ENCODE data around the gene PATJ. TPM values are rescaled to one million over a fixed set of nuclear protein-coding genes. Genes with fewer than 3 reads are reported as not detected.

The PATJ gene
- total and polyA plus RNA-seq, 7 experiments from 2014 or later = 13.4 to 64.5 (median 33.3) TPM

DNA sequence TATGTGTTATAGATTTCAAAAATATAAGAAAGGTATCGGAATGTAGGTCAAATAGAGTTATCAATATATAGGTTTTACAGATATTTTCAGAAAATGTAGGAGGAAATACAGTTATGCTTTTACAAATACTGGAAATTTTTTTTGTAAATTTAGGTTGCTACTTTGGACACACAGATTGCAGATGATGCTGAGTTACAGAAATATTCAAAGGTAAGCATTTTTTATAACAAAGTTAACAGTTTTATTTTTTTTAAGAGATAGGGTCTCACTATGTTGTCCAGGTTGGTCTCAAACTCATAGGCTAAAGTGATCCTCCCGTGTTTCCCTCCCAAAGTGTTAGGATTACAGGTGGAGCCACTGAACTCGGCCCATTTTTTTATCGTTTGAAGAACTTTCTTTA, 66.0 kb downstream of the PATJ start:
- Histone ChIP-seq H3K27me3 (ENCODE audit: control insufficient read depth in 2 of 2, insufficient read depth in 2 of 2, low read length in 2 of 2) (no peaks in the 10 kb centered on the region), H3K27ac (ENCODE audit: low read depth, low read length) (no peak overlapping the region), H3K36me3 (ENCODE audit: control insufficient read depth in 2 of 3, insufficient read depth in 3 of 3, low read length in 3 of 3) (peaks cover 4 to 16% (median 5%) of the 10 kb centered on the region in 3 experiments), H3K4me1 (ENCODE audit: control insufficient read depth in 2 of 2, insufficient read depth in 2 of 2, low read length in 2 of 2) (no peaks in the 10 kb centered on the region), H3K4me3 (ENCODE audit: low read length) (no peak overlapping the region), H3K9me3 (ENCODE audit: control insufficient read depth in 2 of 3, low read length in 3 of 3) (no peaks in the 10 kb centered on the region)
- no peak for ATAC-seq
- Mint-ChIP-seq H3K27ac (no peak overlapping the region), H3K4me3 (no peak overlapping the region), H3K36me3 (peaks cover 0 to 45% (median 34%) of the 10 kb centered on the region in 5 donors), H3K4me1 (no peaks in the 10 kb centered on the region), H3K27me3 (no peaks in the 10 kb centered on the region), H3K9me3 (no peaks in the 10 kb centered on the region)
- ChIA-PET CTCF (no interaction called here), POLR2A (no interaction called here)
- DNase-seq = no peak
- intact Hi-C loops (cut with micrococcal nuclease) = no loop called here

DNA sequence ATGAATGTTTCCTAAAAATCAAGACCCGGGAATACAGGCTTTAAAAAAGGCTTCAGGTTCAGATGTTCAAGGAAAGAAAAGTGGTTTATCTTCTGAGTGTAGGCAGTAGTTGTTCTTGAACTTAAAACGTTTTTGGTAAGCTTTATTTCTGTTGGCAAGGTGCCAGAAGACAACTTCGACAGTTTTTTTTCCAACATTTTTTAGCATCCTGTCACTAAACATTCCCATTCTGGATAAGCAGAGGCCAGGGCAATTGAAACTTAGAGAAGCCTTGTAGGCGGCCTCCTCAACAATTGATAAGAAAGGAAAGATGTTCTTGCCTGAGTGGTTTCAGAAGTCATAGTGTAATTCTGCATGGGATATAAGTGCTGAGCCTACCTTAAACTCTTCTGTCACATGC, 66.7 kb downstream of the PATJ start:
- no peaks in the 10 kb centered on the region for H3K9me3 ChIP-seq (ENCODE audit: control insufficient read depth in 2 of 3, low read length in 3 of 3)
- Mint-ChIP-seq H3K9me3 (no peaks in the 10 kb centered on the region), H3K4me3 (no peak overlapping the region), H3K27me3 (no peaks in the 10 kb centered on the region), H3K36me3 (peaks cover 0 to 48% (median 36%) of the 10 kb centered on the region in 5 donors), H3K4me1 (peaks cover 0 to 2% (median 0%) of the 10 kb centered on the region in 7 donors), H3K27ac (no peak overlapping the region)
- H3K27me3 ChIP-seq (ENCODE audit: control insufficient read depth in 2 of 2, insufficient read depth in 2 of 2, low read length in 2 of 2) = no peaks in the 10 kb centered on the region
- H3K27ac ChIP-seq (ENCODE audit: low read depth, low read length) = no peak overlapping the region
- H3K4me3 ChIP-seq (ENCODE audit: low read length) = no peak overlapping the region
- intact Hi-C loops (cut with micrococcal nuclease) = no loop called here
- no peaks in the 10 kb centered on the region for H3K4me1 ChIP-seq (ENCODE audit: control insufficient read depth in 2 of 2, insufficient read depth in 2 of 2, low read length in 2 of 2)
- ATAC-seq (no peak), DNase-seq (no peak)
- peaks cover 4 to 16% (median 5%) of the 10 kb centered on the region in 3 experiments for H3K36me3 ChIP-seq (ENCODE audit: control insufficient read depth in 2 of 3, insufficient read depth in 3 of 3, low read length in 3 of 3)
- POLR2A ChIA-PET = no interaction called here
- CTCF ChIA-PET = interaction anchor here (0.7 kb wide), 1 partner anchor 18 kb away, joined by 3 read pairs; no protein-coding TSS in a partner anchor

DNA sequence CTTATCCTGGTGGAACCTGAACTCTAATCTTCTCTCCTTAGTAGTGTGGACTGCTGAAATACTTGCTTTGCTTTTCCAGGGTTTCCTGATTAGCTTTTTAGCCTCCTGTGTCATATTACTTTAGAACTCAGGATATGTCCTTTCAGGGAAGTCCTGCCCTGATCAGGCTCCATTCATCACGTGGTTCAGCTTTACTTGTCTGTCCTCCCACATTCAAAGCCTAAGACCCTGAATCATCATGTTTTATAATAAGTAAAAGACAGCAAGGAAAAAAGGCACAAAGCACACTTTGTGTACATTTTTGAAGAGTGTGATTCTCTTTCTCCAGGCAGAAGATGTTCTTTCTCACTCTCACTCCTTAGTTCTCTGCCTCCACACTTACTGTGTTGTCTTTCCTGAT, 70.6 kb downstream of the PATJ start:
- Mint-ChIP-seq H3K4me1 (peaks cover 0 to 2% (median 0%) of the 10 kb centered on the region in 7 donors), H3K4me3 (no peak overlapping the region), H3K9me3 (no peaks in the 10 kb centered on the region), H3K36me3 (peaks cover 0 to 40% (median 25%) of the 10 kb centered on the region in 5 donors), H3K27me3 (no peaks in the 10 kb centered on the region), H3K27ac (no peak overlapping the region)
- intact Hi-C loops (cut with micrococcal nuclease) = no loop called here
- ChIA-PET CTCF (interaction anchor here (0.7 kb wide), 1 partner anchor 804 kb away, joined by 3 read pairs; no protein-coding TSS in a partner anchor), POLR2A (no interaction called here)
- Histone ChIP-seq H3K4me3 (ENCODE audit: low read length) (no peak overlapping the region), H3K9me3 (ENCODE audit: control insufficient read depth in 2 of 3, low read length in 3 of 3) (no peaks in the 10 kb centered on the region), H3K27ac (ENCODE audit: low read depth, low read length) (no peak overlapping the region), H3K36me3 (ENCODE audit: control insufficient read depth in 2 of 3, insufficient read depth in 3 of 3, low read length in 3 of 3) (peaks cover 0 to 8% (median 2%) of the 10 kb centered on the region in 3 experiments), H3K4me1 (ENCODE audit: control insufficient read depth in 2 of 2, insufficient read depth in 2 of 2, low read length in 2 of 2) (no peaks in the 10 kb centered on the region), H3K27me3 (ENCODE audit: control insufficient read depth in 2 of 2, insufficient read depth in 2 of 2, low read length in 2 of 2) (no peaks in the 10 kb centered on the region)
- ATAC-seq (no peak), DNase-seq (no peak)

DNA sequence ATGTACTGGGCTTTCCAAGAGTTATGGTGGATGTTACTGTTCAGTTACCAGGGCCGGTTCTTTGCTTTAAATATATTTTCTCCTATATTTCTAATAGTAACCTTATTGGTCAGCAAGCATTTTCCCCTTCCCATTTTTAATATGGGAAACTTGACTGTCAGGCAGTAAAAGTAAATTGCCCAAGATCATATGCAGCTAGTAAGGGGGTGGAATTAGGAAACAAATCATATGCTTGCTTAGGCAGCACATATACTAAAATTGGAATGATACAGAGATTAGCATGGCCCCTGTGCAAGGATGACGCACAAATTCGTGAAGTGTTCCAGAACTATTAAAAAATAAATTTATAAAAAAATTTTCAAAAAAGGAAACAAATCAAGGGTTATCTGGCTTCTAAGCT, 73.9 kb downstream of the PATJ start:
- ATAC-seq = no peak
- POLR2A ChIA-PET = no interaction called here
- Histone ChIP-seq H3K27ac (ENCODE audit: low read depth, low read length) (no peak overlapping the region), H3K36me3 (ENCODE audit: control insufficient read depth in 2 of 3, insufficient read depth in 3 of 3, low read length in 3 of 3) (peaks cover 0 to 7% (median 4%) of the 10 kb centered on the region in 3 experiments), H3K9me3 (ENCODE audit: control insufficient read depth in 2 of 3, low read length in 3 of 3) (no peaks in the 10 kb centered on the region), H3K4me1 (ENCODE audit: control insufficient read depth in 2 of 2, insufficient read depth in 2 of 2, low read length in 2 of 2) (no peaks in the 10 kb centered on the region), H3K27me3 (ENCODE audit: control insufficient read depth in 2 of 2, insufficient read depth in 2 of 2, low read length in 2 of 2) (no peaks in the 10 kb centered on the region), H3K4me3 (ENCODE audit: low read length) (no peak overlapping the region)
- Mint-ChIP-seq H3K4me3 (no peak overlapping the region), H3K27me3 (no peaks in the 10 kb centered on the region), H3K27ac (no peak overlapping the region), H3K9me3 (no peaks in the 10 kb centered on the region), H3K36me3 (peaks cover 4 to 51% (median 38%) of the 10 kb centered on the region in 5 donors), H3K4me1 (peaks cover 0 to 2% (median 0%) of the 10 kb centered on the region in 7 donors)
- CTCF ChIA-PET = no interaction called here
- DNase-seq = no peak
- intact Hi-C loops (cut with micrococcal nuclease) = no loop called here

DNA sequence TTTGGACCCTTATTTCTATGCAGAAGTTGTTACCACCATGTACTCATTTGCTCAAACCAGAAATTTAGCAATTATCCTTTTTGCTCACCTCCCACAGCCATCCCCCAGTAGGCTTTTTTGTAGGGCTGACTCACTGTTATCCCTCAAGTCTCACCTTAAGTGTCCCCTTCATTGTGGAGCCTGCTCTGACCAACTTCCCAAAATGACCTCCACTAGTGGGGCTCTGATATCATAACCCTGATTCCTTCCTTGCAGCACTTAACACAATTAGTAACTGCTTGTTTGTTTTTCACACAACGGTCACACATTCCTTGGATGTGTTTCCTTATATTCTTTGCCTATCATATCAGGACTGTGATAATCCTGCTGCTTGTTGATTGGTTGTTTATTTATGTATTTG, 76.7 kb downstream of the PATJ start:
- no peak overlapping the region for H3K27ac ChIP-seq (ENCODE audit: low read depth, low read length)
- H3K4me1 ChIP-seq (ENCODE audit: control insufficient read depth in 2 of 2, insufficient read depth in 2 of 2, low read length in 2 of 2) = no peaks in the 10 kb centered on the region
- H3K36me3 Mint-ChIP-seq = peaks cover 18 to 66% (median 48%) of the 10 kb centered on the region in 5 donors
- H3K27me3 Mint-ChIP-seq = no peaks in the 10 kb centered on the region
- no peak overlapping the region for H3K4me3 Mint-ChIP-seq
- DNase-seq (no peak), ATAC-seq (no peak)
- no peak overlapping the region for H3K4me3 ChIP-seq (ENCODE audit: low read length)
- no peaks in the 10 kb centered on the region for H3K9me3 Mint-ChIP-seq
- CTCF ChIA-PET = no interaction called here
- H3K9me3 ChIP-seq (ENCODE audit: control insufficient read depth in 2 of 3, low read length in 3 of 3) = no peaks in the 10 kb centered on the region
- peaks cover 0 to 21% (median 18%) of the 10 kb centered on the region in 3 experiments for H3K36me3 ChIP-seq (ENCODE audit: control insufficient read depth in 2 of 3, insufficient read depth in 3 of 3, low read length in 3 of 3)
- H3K27me3 ChIP-seq (ENCODE audit: control insufficient read depth in 2 of 2, insufficient read depth in 2 of 2, low read length in 2 of 2) = no peaks in the 10 kb centered on the region
- no peak overlapping the region for H3K27ac Mint-ChIP-seq
- intact Hi-C loops (cut with micrococcal nuclease) = no loop called here
- POLR2A ChIA-PET = no interaction called here
- no peaks in the 10 kb centered on the region for H3K4me1 Mint-ChIP-seq

DNA sequence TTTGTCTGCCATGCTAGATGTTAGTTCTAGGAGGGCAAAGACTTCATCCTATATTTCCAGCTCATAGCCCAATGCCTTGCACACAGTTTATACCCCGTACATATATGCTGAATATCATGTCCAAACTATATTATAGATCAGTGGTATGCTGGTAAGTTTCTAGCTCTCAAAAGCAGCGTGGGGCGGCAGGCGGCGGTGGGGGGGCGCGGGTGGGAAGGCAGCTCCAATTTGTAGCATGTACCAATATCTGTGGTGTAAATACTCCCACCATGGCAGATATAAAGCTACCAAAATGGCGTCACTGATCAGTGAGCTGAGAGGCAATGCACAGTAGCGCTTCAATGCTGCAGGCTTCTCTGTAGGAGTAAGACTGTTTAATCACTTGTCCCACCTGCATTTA, 77.1 kb downstream of the PATJ start:
- H3K4me3 Mint-ChIP-seq = no peak overlapping the region
- intact Hi-C loops (cut with micrococcal nuclease) = no loop called here
- Histone ChIP-seq H3K36me3 (ENCODE audit: control insufficient read depth in 2 of 3, insufficient read depth in 3 of 3, low read length in 3 of 3) (peaks cover 0 to 21% (median 18%) of the 10 kb centered on the region in 3 experiments), H3K9me3 (ENCODE audit: control insufficient read depth in 2 of 3, low read length in 3 of 3) (no peaks in the 10 kb centered on the region), H3K27ac (ENCODE audit: low read depth, low read length) (no peak overlapping the region), H3K4me3 (ENCODE audit: low read length) (no peak overlapping the region), H3K4me1 (ENCODE audit: control insufficient read depth in 2 of 2, insufficient read depth in 2 of 2, low read length in 2 of 2) (no peaks in the 10 kb centered on the region), H3K27me3 (ENCODE audit: control insufficient read depth in 2 of 2, insufficient read depth in 2 of 2, low read length in 2 of 2) (no peaks in the 10 kb centered on the region)
- H3K36me3 Mint-ChIP-seq = peaks cover 18 to 67% (median 50%) of the 10 kb centered on the region in 5 donors
- H3K9me3 Mint-ChIP-seq = no peaks in the 10 kb centered on the region
- ChIA-PET POLR2A (no interaction called here), CTCF (no interaction called here)
- H3K27me3 Mint-ChIP-seq = no peaks in the 10 kb centered on the region
- ATAC-seq (no peak), DNase-seq (no peak)
- H3K4me1 Mint-ChIP-seq = no peaks in the 10 kb centered on the region
- H3K27ac Mint-ChIP-seq = no peak overlapping the region

DNA sequence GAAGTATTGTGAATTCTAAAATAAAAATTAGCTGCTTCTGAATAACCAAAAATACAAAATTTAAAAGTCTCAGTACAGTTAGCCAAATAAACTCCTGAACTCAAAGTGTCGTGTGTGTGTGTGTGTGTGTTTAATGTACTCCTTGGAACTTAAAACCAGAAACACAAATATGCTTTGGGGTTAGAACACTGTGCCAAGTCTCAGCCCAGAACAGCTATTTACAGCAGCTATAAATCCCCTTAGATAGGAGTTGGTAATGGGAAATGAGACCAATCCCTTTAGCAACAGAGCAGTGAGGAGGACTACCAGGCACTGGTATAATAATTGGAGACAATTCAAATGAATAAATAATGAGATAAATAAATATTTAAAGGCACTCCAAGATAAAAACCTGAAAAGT, 83.1 kb downstream of the PATJ start:
- Histone ChIP-seq H3K4me1 (ENCODE audit: control insufficient read depth in 2 of 2, insufficient read depth in 2 of 2, low read length in 2 of 2) (no peaks in the 10 kb centered on the region), H3K4me3 (ENCODE audit: low read length) (no peak overlapping the region), H3K36me3 (ENCODE audit: control insufficient read depth in 2 of 3, insufficient read depth in 3 of 3, low read length in 3 of 3) (peaks cover 4 to 55% (median 20%) of the 10 kb centered on the region in 3 experiments), H3K9me3 (ENCODE audit: control insufficient read depth in 2 of 3, low read length in 3 of 3) (no peaks in the 10 kb centered on the region), H3K27ac (ENCODE audit: low read depth, low read length) (no peak overlapping the region), H3K27me3 (ENCODE audit: control insufficient read depth in 2 of 2, insufficient read depth in 2 of 2, low read length in 2 of 2) (no peaks in the 10 kb centered on the region)
- Mint-ChIP-seq H3K27me3 (no peaks in the 10 kb centered on the region), H3K36me3 (peaks cover 17 to 90% (median 57%) of the 10 kb centered on the region in 5 donors), H3K27ac (no peak overlapping the region), H3K4me1 (no peaks in the 10 kb centered on the region), H3K4me3 (no peak overlapping the region), H3K9me3 (no peaks in the 10 kb centered on the region)
- ATAC-seq (no peak), DNase-seq (no peak)
- intact Hi-C loops (cut with micrococcal nuclease) = no loop called here
- POLR2A ChIA-PET = no interaction called here
- CTCF ChIA-PET = no interaction called here

Measured in naive thymus-derived CD4-positive, alpha-beta T cell (primary cell).